ENCODE data around the gene EVX1.

The EVX1 gene

GRCh38 chr7:27250557-27251070, 8.0 kb downstream of the EVX1 start:
- DNase-seq, result no peak

DNA sequence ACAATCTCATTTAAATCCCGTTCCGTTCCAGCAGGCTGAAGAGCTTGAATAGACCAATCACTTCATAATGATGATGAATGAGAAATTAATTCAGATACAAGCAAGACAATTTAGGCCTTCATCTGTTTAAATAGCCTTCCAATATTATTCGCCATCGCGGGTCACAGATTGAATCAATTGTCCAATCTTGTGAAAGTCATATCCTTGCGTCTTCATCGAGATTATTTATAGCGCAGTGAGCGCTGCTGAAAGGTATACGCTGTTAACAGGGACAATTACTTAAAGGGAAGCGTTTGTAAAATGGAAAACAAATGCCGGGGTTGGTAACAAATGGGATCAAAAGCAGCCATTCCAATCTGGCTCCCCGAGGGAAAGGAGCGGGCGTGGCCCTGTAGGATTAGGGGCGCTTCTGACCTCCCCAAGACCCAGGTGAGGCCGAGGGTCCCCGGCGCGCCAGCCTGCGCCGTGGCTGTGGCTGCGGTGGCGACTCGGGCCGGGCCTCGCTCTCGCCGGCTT, 8.6 kb downstream of the EVX1 start:
- DNase-seq, result no peak

DNA sequence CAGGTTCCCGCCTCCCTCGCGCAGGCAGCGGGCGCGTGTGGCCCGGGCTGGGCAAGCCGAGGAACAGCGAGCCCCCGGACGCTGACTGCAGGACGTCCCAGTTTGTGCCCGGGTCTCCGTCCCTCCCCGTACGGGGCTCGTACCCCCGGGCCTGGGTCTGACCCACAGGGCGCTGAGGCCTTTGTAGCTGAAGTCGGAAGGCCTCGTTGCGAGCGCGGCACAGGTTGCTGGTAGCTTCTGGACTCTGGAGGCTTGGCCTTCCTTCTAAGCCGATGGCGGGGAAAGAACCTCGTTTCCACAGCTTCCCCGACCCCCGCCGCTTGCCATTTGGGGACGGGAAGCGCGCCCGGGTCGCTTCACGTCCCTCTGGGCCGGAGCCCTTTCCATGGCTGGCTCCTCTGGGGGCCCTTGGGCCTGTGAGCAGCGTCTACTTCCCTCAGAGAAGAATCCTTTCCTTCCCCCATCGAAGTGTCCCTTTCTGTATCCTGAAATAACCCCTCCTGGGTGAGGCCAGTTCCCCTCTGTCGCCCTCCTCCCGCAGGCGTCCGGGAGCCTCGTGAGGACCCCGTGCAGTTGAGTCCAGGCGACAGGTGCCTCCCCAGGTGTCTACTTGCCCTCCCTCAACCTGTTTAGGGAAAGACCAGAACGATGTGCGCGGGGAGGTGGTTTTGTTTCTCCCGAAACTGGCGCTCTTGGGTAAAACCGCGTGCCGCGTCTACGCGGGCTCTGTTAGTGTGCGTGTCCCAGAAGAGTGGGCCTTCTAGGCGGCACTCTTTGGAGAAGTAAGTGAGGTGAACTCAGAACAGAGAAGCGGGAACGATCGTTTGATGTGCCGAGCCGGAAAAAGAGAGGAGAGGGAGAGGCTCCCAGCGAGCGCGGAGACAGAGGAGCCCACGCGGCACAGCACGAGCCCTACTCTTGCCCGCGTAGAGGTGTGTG, 9.3 kb downstream of the EVX1 start:
- DNase-seq, result no peak

GRCh38 chr7:27254625-27255024, 12.0 kb downstream of the EVX1 start:
- no peak for DNase-seq

DNA sequence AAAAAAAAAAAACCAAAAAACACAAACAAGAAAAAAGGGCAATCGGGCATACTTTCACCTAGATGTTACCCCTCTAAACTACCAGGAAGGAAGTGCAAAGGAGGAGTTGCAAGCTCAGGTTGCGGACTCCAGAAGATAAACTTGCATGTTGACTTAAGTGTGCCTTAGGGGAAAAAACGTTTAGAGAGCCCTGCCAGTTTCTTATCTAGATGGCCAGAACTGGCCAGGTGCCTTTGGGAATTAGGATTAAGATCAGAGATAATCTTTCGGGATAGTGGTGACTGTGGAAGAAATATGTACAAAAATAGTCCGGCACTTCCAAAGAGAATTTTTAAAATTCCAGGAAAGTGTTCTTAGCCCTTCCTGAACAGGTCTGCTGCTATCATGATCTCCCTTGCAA, 17.6 kb downstream of the EVX1 start:
- no peak for DNase-seq

DNA sequence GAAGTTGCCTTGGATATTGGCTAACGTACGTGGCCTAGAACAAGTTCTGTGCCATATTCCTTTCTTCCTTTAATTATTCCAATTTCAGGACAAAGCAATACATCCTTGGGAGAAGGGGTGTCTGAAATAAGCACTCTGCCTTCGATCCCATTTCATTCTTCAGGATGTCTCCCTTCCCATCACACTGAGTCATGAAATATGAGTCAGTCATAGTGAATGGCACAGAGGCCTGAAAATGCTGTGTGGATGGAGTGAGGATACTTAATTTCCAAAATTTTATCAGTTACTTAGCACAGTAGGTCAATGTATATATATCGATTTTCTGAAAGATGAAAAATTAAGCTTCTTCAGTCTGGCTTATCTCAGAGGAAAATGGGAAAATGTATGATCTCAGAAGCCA, 19.5 kb downstream of the EVX1 start:
- DNase-seq, result no peak

- no peak for DNase-seq
Observed at GRCh38 chr7:27263781-27264180, 21.2 kb downstream of the EVX1 start.

DNA sequence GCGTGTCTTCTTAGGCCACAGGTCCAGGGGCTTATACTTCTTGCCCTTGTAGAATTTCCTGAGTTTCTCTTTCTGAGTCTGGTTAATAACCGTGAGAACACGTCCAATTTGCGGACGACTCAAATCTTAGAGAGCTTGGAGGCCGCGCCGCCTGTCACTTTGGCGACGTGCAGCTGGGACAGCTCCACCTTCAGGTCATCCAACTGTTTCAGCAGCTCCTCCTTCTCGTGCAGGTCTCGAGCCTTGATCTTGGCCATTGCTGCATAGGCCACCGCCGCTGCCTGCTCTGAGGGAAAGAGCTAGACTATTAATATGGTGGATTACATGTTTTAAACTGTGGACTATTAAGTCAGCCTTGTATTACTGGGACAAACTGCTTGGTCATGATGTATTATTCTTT, 26.9 kb downstream of the EVX1 start:
- no peak for DNase-seq

GRCh38 chr7:27271384-27271783, 28.8 kb downstream of the EVX1 start:
- DNase-seq, result no peak

DNA sequence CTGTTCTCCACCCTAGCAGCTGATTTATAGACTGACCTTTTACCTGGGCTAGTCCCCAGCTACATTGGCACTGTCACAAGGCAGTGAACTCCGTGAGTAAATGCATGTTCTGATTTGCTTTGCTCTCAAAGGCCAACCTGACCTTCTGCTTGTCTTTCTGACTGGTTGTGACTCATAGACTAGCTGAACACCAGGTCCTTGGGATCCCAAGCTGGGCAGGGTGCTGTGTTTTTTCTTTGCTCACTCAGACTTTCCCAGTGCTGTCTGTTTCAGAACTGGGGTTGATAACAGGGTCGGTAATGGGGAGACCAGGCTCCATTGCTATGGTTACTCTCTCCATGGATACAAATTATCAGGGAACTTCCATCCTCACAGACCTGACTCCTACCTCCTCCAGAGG, 35.0 kb downstream of the EVX1 start:
- DNase-seq, result no peak

- DNase-seq, result no peak
Observed at GRCh38 chr7:27283558-27283957, 41.0 kb downstream of the EVX1 start.

DNA sequence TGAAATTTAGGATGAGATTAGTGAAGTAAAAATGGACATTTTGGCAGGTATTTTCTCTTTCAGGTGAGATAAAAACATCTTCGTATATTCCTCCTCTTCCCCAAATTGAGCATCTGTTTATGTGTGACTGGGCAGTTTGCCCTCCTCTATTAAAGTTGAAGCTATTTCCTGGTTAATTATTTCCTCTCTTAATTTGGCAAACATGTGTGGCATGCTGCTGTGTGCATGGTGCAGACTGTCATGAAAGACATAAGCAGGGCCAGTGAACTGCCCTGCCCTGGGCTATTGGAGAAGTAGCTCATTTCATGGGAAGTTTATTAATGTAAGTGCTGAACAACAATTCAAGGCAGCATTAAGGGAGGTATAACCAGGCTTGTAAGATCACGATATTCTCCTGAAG, 52.6 kb downstream of the EVX1 start:
- DNase-seq, result no peak

DNA sequence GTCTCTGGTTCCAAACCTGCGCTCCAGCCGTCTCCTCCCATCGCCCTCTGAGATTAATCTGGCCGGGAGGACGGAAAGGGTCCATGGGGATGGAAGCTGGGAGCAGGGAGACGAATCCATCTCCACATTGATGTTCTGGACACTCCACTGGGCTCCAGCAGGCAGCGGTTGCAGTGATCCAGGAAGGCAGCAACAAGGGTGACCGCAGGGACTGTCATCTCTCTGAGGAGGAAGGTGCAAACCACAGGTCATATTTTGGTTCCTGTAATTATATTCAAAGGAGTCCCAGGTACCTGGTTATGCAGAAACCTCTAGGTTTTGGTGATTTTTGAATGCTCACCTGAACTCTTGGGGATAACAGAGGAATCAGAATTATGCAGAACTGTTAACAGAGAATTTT, 54.8 kb downstream of the EVX1 start:
- no peak for DNase-seq
